RWPE1 (cell line): ENCODE data around the gene INIP.

Source experiments
- CTCF ChIA-PET: fragments of 350-600 bp; sonication (Branson Sonifier 250); formaldehyde crosslinking; extraction: SDS; loops from one replicate; lab custom pipeline; 2021; lab: Yijun Ruan, JAX
- POLR2A ChIA-PET: fragments of 400-600 bp; formaldehyde crosslinking; extraction: SDS; loops from one replicate; lab custom pipeline; 2020; ENCODE audit warnings: antibody characterized with exemption; ENCODE audit not compliant: low non-redundant PET; lab: Yijun Ruan, JAX
- DNase-seq: peaks from one replicate; pipeline ENCODE4 v3.0.0; 2012; ENCODE audit warnings: low spot score
- H3K27ac ChIP-seq: fragments of 450-650 bp; 2 replicates; pipeline ENCODE4 v1.5.1; 2017
- TF ChIP-seq, protein P1 (sequence below): fragments of 450-650 bp; conservative IDR thresholded peaks from 2 replicates; pipeline ENCODE4 v1.5.1; 2017; ENCODE audit warnings: low read depth, mild to moderate bottlenecking

Gene INIP

DNA sequence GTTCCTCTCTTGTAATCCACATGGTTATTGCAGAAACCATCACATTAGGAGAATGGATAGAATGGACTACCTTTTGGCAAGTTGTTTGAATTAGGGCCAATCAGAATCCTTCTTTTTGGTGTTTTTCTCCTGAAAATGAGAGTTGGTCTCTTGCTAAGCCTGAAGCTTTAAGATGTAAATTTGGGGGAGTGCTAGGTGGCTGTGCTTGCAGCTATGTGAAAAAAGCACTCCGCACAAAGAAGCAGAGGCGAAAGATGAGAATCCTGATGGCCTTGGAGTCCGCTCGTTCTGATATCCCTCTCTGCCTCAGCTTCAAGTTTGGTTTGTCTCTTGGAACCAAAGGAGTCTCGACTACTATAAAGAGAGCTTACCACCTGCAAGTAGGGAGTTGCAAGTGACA is 63.6 kb downstream of the INIP start:
- POLR2A ChIA-PET = no interaction called here
- TF ChIP-seq, protein P1, sequence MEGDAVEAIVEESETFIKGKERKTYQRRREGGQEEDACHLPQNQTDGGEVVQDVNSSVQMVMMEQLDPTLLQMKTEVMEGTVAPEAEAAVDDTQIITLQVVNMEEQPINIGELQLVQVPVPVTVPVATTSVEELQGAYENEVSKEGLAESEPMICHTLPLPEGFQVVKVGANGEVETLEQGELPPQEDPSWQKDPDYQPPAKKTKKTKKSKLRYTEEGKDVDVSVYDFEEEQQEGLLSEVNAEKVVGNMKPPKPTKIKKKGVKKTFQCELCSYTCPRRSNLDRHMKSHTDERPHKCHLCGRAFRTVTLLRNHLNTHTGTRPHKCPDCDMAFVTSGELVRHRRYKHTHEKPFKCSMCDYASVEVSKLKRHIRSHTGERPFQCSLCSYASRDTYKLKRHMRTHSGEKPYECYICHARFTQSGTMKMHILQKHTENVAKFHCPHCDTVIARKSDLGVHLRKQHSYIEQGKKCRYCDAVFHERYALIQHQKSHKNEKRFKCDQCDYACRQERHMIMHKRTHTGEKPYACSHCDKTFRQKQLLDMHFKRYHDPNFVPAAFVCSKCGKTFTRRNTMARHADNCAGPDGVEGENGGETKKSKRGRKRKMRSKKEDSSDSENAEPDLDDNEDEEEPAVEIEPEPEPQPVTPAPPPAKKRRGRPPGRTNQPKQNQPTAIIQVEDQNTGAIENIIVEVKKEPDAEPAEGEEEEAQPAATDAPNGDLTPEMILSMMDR = no peak
- DNase-seq = no peak
- no peak overlapping the region for H3K27ac ChIP-seq
- CTCF ChIA-PET = interaction anchor here (1.2 kb wide), 1 partner anchor 211 kb away, joined by 3 read pairs; no protein-coding TSS in a partner anchor

DNA sequence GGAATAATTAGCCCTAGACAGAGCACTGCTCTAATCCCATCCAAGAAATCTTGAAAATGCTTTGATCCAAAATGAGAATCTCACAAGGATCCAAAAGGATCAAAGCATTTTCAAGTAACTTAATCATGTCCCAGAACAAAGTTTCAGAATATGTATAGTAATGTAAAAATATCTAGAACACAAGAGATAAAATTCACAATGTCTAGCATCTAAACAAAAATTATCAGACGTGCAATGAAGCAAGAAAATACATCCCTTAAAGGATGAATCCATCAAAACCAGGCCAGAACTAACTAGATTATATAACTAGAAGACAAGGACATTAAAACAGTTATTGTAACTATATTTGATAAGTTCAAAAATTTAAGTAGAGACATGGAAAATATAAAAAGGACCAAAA is 69.3 kb downstream of the INIP start:
- H3K27ac ChIP-seq = no peak overlapping the region
- POLR2A ChIA-PET = no interaction called here
- CTCF ChIA-PET = no interaction called here
- TF ChIP-seq, protein P1 = no peak
- DNase-seq = no peak

DNA sequence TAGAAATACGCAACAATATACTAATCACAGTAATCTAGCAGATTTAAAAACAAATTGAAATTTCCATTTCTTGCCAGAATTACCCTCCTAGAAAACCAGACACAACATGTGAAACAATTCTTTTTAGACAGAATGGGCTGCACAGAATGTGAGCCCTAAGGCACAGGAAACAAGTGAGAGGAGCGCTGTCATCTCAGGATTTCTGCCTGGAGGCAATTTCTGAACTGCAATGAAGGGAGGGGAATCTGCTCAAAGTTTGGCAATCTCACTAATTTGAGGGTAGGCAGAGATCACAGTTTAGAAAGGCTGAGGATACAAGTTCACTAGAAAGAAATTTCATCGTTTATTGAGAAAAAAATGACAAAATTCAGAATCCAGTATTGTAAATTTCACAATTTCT is 70.3 kb downstream of the INIP start:
- peak; percentile 26 for DNase-seq
- CTCF ChIA-PET = no interaction called here
- POLR2A ChIA-PET = interaction anchor here (0.6 kb wide), 1 partner anchor 435 kb away, joined by 3 read pairs; no protein-coding TSS in a partner anchor
- TF ChIP-seq, protein P1 = no peak
- H3K27ac ChIP-seq = no peak overlapping the region

DNA sequence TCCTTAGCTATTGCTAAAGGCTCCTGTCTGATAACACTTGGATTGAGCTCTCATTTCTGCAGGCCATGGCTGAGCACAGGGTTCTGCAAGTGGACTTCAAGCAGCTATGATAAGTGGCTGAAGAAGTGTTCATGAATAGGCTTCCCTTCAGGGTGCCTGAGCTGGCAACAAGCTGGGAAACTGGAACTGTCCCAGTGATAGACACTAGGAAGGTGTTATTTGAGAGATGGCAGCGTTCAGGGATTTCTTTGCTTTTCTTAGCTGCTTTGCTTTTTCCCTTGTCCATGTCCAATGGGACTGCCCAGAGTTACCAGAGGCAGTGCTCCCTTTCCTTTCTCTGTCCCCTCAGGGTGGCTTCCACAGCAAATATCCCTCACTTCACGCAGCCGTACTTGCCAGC is 75.8 kb downstream of the INIP start:
- no peak for DNase-seq
- POLR2A ChIA-PET = no interaction called here
- no peak overlapping the region for H3K27ac ChIP-seq
- TF ChIP-seq, protein P1 = no peak
- CTCF ChIA-PET = interaction anchor here (0.6 to 1.0 kb wide), 2 partner anchors 18 to 23 kb away, joined by 3 read pairs; no protein-coding TSS in a partner anchor

DNA sequence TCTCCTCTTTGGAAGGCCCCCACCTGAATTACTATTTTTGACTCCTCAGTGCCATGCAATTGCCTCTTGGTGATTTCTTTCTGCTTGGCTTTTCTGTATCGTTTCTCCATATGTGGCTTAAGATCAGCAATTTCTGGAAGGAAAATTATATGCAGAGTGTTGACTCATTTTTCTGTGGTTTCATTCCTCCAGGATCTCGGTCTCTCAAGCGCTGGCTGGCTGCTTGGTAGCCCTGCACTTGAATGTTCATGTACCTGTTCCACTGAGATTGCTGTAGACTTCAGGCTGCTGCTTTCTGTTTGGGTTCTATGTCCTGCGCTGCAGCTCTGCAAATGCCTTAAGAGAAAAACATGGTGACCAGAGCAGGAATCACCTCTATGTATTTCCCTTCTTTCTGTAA is 77.6 kb downstream of the INIP start:
- DNase-seq = no peak
- H3K27ac ChIP-seq = no peak overlapping the region
- ChIA-PET CTCF (no interaction called here), POLR2A (no interaction called here)
- TF ChIP-seq, protein P1 = no peak
